GM21723 (cell line): ENCODE measurements around the gene CLUH.
"Not testable (repeated sequence)": the region's sequence is repeated elsewhere in the genome, so short reads cannot be mapped to it uniquely, and the experiment has no call there.

Experiments
- ATAC-seq: cut with Tn5 transposase; IDR thresholded peaks from one replicate; pipeline ENCODE4 v1.9.1; 2021; ENCODE audit warnings: mild to moderate bottlenecking, moderate library complexity; ENCODE audit not compliant: unreplicated experiment

CLUH gene

GRCh38 chr17:2703606-2704005 lies 8.0 kb downstream of the CLUH start:
- no peak for ATAC-seq

GRCh38 chr17:2703181-2703580 lies 8.4 kb downstream of the CLUH start:
- no peak for ATAC-seq

GRCh38 chr17:2701996-2702741 lies 9.4 kb downstream of the CLUH start:
- no peak for ATAC-seq

GRCh38 chr17:2701161-2701995 lies 10.2 kb downstream of the CLUH start:
- ATAC-seq = no peak

GRCh38 chr17:2700491-2701141 lies 10.9 kb downstream of the CLUH start:
- ATAC-seq = no peak

- ATAC-seq = no peak
Observed at GRCh38 chr17:2700030-2700490, 11.5 kb downstream of the CLUH start.

GRCh38 chr17:2699216-2699805 lies 12.3 kb downstream of the CLUH start:
- ATAC-seq = not testable (repeated sequence)

GRCh38 chr17:2697611-2698162 lies 13.9 kb downstream of the CLUH start:
- ATAC-seq = no peak

GRCh38 chr17:2695961-2696760 lies 15.4 kb downstream of the CLUH start:
- ATAC-seq = no peak

GRCh38 chr17:2695243-2695960 lies 16.2 kb downstream of the CLUH start:
- no peak for ATAC-seq

- no peak for ATAC-seq
Observed at GRCh38 chr17:2694381-2695242, 17.0 kb downstream of the CLUH start.

GRCh38 chr17:2693561-2694380 lies 17.8 kb downstream of the CLUH start:
- ATAC-seq = no peak

- ATAC-seq = no peak
Observed at GRCh38 chr17:2692781-2693135, 18.8 kb downstream of the CLUH start.

GRCh38 chr17:2691965-2692780 lies 19.4 kb downstream of the CLUH start:
- ATAC-seq = no peak

- ATAC-seq = no peak
Observed at GRCh38 chr17:2691069-2691871, 20.3 kb downstream of the CLUH start.
